HEK293 (cell line): ENCODE measurements around the gene CDC20.

Source experiments
- CTCF ChIA-PET: fragments of 350-600 bp; formaldehyde crosslinking; extraction: SDS; loops from one replicate; lab custom pipeline; 2021; ENCODE audit warnings: antibody characterized with exemption; lab: Yijun Ruan, JAX
- POLR2A ChIA-PET: fragments of 300-600 bp; formaldehyde crosslinking; extraction: SDS; loops from one replicate; lab custom pipeline; 2020; ENCODE audit warnings: antibody characterized with exemption, inconsistent platforms; lab: Yijun Ruan, JAX
- H3K27ac ChIP-seq: fragments of 200-500 bp; sonication (Bioruptor generic); 2 replicates; pipeline ENCODE4 v1.5.1; 2014; ENCODE audit warnings: low read depth, low read length, control low read depth, inconsistent platforms; ENCODE audit errors: extremely low read depth
- H3K36me3 ChIP-seq, 2 experiments: fragments of 200-500 bp in 1 of 2; sonication (Bioruptor generic) in 1 of 2; 1 replicate in 1 of 2; 2 replicates in 1 of 2; pipeline ENCODE4 v1.5.1; 2014 to 2017; ENCODE audit warnings: inconsistent platforms in 2 of 2, low read length in 2 of 2; ENCODE audit not compliant: control insufficient read depth in 2 of 2, insufficient read depth in 1 of 2
- H3K4me1 ChIP-seq: fragments of 200-500 bp; sonication (Bioruptor generic); 2 replicates; pipeline ENCODE4 v1.5.1; 2014; ENCODE audit warnings: mild to moderate bottlenecking, low read length, inconsistent platforms; ENCODE audit not compliant: control insufficient read depth, insufficient read depth
- H3K4me3 ChIP-seq: 2 replicates; pipeline ENCODE4 v1.5.1; 2011; ENCODE audit warnings: low read depth, mild to moderate bottlenecking, control low read depth, low read length, moderate library complexity
- H3K9me3 ChIP-seq: fragments of 200-500 bp; sonication (Bioruptor generic); 2 replicates; pipeline ENCODE4 v1.5.1; 2014; ENCODE audit warnings: low read depth, low read length, inconsistent platforms; ENCODE audit not compliant: control insufficient read depth, insufficient read depth
- PRDM10 ChIP-seq: fragments of 450-650 bp; formaldehyde crosslinking; IDR thresholded peaks from 2 replicates; pipeline ENCODE4 v1.5.1; 2016; ENCODE audit warnings: missing biosample characterization, missing genetic modification characterization
- ZBTB10 ChIP-seq: fragments of 450-650 bp; formaldehyde crosslinking; IDR thresholded peaks from 2 replicates; pipeline ENCODE4 v1.5.1; 2016; ENCODE audit warnings: missing biosample characterization, missing genetic modification characterization
- ZBTB26 ChIP-seq: fragments of 450-650 bp; formaldehyde crosslinking; optimal IDR thresholded peaks from 2 replicates; pipeline ENCODE3; 2016; ENCODE audit warnings: missing biosample characterization, mild to moderate bottlenecking, missing genetic modification characterization
- ZBTB49 ChIP-seq: fragments of 450-650 bp; formaldehyde crosslinking; IDR thresholded peaks from 2 replicates; pipeline ENCODE4 v1.5.1; 2016; ENCODE audit warnings: missing biosample characterization, missing genetic modification characterization, low read depth
- ZBTB8A ChIP-seq: fragments of 450-650 bp; formaldehyde crosslinking; IDR thresholded peaks from 2 replicates; pipeline ENCODE4 v1.5.1; 2016; ENCODE audit warnings: missing biosample characterization, missing genetic modification characterization
- ZEB2 ChIP-seq: fragments of 450-650 bp; formaldehyde crosslinking; IDR thresholded peaks from 2 replicates; pipeline ENCODE4 v1.5.1; 2016; ENCODE audit warnings: missing biosample characterization, missing genetic modification characterization
- ZFP69B ChIP-seq: fragments of 450-650 bp; formaldehyde crosslinking; IDR thresholded peaks from 2 replicates; pipeline ENCODE4 v1.5.1; 2016; ENCODE audit warnings: missing biosample characterization, missing genetic modification characterization
- ZNF121 ChIP-seq: fragments of 450-650 bp; formaldehyde crosslinking; IDR thresholded peaks from 2 replicates; pipeline ENCODE4 v1.5.1; 2016; ENCODE audit warnings: missing biosample characterization, missing genetic modification characterization
- ZNF16 ChIP-seq: fragments of 450-650 bp; formaldehyde crosslinking; IDR thresholded peaks from 2 replicates; pipeline ENCODE4 v1.5.1; 2016; ENCODE audit warnings: low read depth, missing biosample characterization, missing genetic modification characterization
- ZNF169 ChIP-seq: fragments of 450-650 bp; formaldehyde crosslinking; IDR thresholded peaks from 2 replicates; pipeline ENCODE4 v1.5.1; 2016; ENCODE audit warnings: missing biosample characterization, missing genetic modification characterization
- ZNF174 ChIP-seq: fragments of 450-650 bp; formaldehyde crosslinking; IDR thresholded peaks from 2 replicates; pipeline ENCODE4 v1.5.0; 2017; ENCODE audit warnings: missing biosample characterization, mild to moderate bottlenecking, missing genetic modification characterization
- ZNF239 ChIP-seq: fragments of 450-650 bp; formaldehyde crosslinking; IDR thresholded peaks from 2 replicates; pipeline ENCODE4 v1.5.1; 2016; ENCODE audit warnings: missing biosample characterization, missing genetic modification characterization
- ZNF248 ChIP-seq: fragments of 450-650 bp; formaldehyde crosslinking; IDR thresholded peaks from 2 replicates; pipeline ENCODE4 v1.5.1; 2017; ENCODE audit warnings: missing biosample characterization, missing genetic modification characterization
- ZNF398 ChIP-seq: fragments of 450-650 bp; formaldehyde crosslinking; IDR thresholded peaks from 2 replicates; pipeline ENCODE4 v1.5.1; 2017; ENCODE audit warnings: missing biosample characterization, missing genetic modification characterization
- ZNF449 ChIP-seq: fragments of 450-650 bp; formaldehyde crosslinking; IDR thresholded peaks from 2 replicates; pipeline ENCODE4 v1.5.1; 2017; ENCODE audit warnings: missing biosample characterization, mild to moderate bottlenecking, missing genetic modification characterization, moderate library complexity
- ZNF473 ChIP-seq: fragments of 450-650 bp; formaldehyde crosslinking; IDR thresholded peaks from 2 replicates; pipeline ENCODE4 v1.5.1; 2017; ENCODE audit warnings: missing biosample characterization, missing genetic modification characterization
- ZNF548 ChIP-seq: fragments of 450-650 bp; formaldehyde crosslinking; IDR thresholded peaks from 2 replicates; pipeline ENCODE4 v1.5.1; 2016; ENCODE audit warnings: missing biosample characterization, missing genetic modification characterization
- ZNF585B ChIP-seq: fragments of 450-650 bp; formaldehyde crosslinking; IDR thresholded peaks from 2 replicates; pipeline ENCODE4 v1.5.1; 2016; ENCODE audit warnings: missing biosample characterization, missing genetic modification characterization
- ZNF600 ChIP-seq: fragments of 450-650 bp; formaldehyde crosslinking; IDR thresholded peaks from 2 replicates; pipeline ENCODE4 v1.5.1; 2016; ENCODE audit warnings: missing biosample characterization, missing genetic modification characterization
- ZNF610 ChIP-seq: fragments of 450-650 bp; formaldehyde crosslinking; IDR thresholded peaks from 2 replicates; pipeline ENCODE4 v1.5.1; 2016; ENCODE audit warnings: missing biosample characterization, missing genetic modification characterization, borderline replicate concordance
- ZNF645 ChIP-seq: fragments of 450-650 bp; formaldehyde crosslinking; IDR thresholded peaks from 2 replicates; pipeline ENCODE4; 2016; ENCODE audit warnings: missing biosample characterization, missing genetic modification characterization
- ZNF664 ChIP-seq: fragments of 450-650 bp; formaldehyde crosslinking; IDR thresholded peaks from 2 replicates; pipeline ENCODE4 v1.5.1; 2016; ENCODE audit warnings: missing biosample characterization, missing genetic modification characterization
- ZSCAN30 ChIP-seq: fragments of 450-650 bp; IDR thresholded peaks from 2 replicates; pipeline ENCODE4 v1.5.1; 2018; ENCODE audit warnings: missing biosample characterization, mild to moderate bottlenecking, missing genetic modification characterization, moderate library complexity

The CDC20 gene

GRCh38 chr1:43345120-43345519, 13.7 kb upstream of the CDC20 start (continued):
- TF ChIP-seq ZBTB10 (no peak), ZNF449 (tag by site-specific recombination) (no peak), ZNF248 (no peak), PRDM10 (tag by site-specific recombination) (peak; percentile 29; the same call in 1 of the 2 replicates), ZNF398 (tag by site-specific recombination) (peak; percentile 13; the same call in 1 of the 2 replicates), ZNF610 (tag by site-specific recombination) (no peak), ZNF600 (tag by site-specific recombination) (no peak), ZFP69B (tag by site-specific recombination) (no peak), ZNF174 (tag by site-specific recombination) (no peak), ZNF121 (tag by site-specific recombination) (no peak), ZNF548 (tag by site-specific recombination) (no peak), ZNF645 (tag by site-specific recombination) (no peak)

- Histone ChIP-seq H3K4me3 (no peak overlapping the region), H3K9me3 (no peaks in the 10 kb centered on the region), H3K27ac (no peak overlapping the region), H3K4me1 (0 out of 2 replicates have a peak, but pooled peaks cover 3% of the 10 kb centered on the region), H3K36me3 (no peaks in the 10 kb centered on the region)
- ChIA-PET CTCF (interaction anchor here (0.8 to 1.0 kb wide), 2 partner anchors 12 to 68 kb away, joined by 3 read pairs; no protein-coding TSS in a partner anchor), POLR2A (interaction anchor here (0.7 kb wide), 1 partner anchor 12 kb away, joined by 4 read pairs; the partner anchor contains the start of gene CDC20)
- TF ChIP-seq ZNF610 (tag by site-specific recombination) (no peak), ZNF16 (tag by site-specific recombination) (no peak), ZNF239 (no peak), ZNF169 (tag by site-specific recombination) (no peak), ZSCAN30 (tag by site-specific recombination) (no peak), ZBTB26 (tag by site-specific recombination) (no peak), ZBTB8A (tag by site-specific recombination) (no peak), ZBTB49 (tag by site-specific recombination) (no peak), ZNF585B (tag by site-specific recombination) (no peak), ZEB2 (no peak), ZNF473 (tag by site-specific recombination) (no peak), ZNF664 (tag by site-specific recombination) (no peak)
Measured at GRCh38 chr1:43346636-43347035, 12.1 kb upstream of the CDC20 start.
